GM12875 (cell line): Measurements from ENCODE around the gene ESRRG.

ENCODE experiments used
- H3K4me3 ChIP-seq: one replicate; pipeline ENCODE4 v1.5.1; 2011; ENCODE audit warnings: low read depth, low read length, control low read depth
- TF ChIP-seq, protein P1 (sequence below): IDR thresholded peaks from 2 replicates; pipeline ENCODE4 v1.5.1; 2011; ENCODE audit warnings: low read depth, mild to moderate bottlenecking, control low read depth, inconsistent platforms, low read length, moderate library complexity, borderline replicate concordance; ENCODE audit not compliant: insufficient read depth

The ESRRG gene

DNA sequence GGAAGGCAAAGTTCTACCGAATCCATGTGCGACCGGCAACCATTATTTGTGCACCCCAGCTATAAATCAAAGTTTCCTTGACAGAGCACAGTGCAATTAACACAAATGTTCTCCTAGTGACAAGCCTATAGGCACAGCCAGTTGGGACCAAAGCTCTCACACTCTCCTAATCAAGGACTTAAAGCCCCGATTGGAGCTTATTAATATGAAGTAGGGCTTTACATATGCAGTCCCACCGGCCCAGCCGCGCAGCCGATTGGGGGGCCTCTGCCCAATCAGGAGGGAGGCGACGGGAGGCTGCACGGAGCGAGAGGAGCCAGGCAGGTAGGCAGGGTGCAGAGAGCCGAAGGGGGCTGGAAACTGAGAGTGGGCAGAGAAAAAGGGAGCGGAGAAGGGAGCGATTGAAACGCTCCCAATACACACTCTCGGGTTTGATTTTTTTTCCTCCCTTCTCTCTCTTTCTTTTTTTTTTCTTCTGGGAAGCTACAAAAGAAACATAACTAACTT, at the start of gene ESRRG:
ESRRG (minus strand) TSS at position 156 of the 507 bp plus-strand sequence; CDS start at position 26, 130 bp downstream.
- H3K4me3 ChIP-seq, result no peak within 1 kb of the TSS
- TF ChIP-seq, protein P1, sequence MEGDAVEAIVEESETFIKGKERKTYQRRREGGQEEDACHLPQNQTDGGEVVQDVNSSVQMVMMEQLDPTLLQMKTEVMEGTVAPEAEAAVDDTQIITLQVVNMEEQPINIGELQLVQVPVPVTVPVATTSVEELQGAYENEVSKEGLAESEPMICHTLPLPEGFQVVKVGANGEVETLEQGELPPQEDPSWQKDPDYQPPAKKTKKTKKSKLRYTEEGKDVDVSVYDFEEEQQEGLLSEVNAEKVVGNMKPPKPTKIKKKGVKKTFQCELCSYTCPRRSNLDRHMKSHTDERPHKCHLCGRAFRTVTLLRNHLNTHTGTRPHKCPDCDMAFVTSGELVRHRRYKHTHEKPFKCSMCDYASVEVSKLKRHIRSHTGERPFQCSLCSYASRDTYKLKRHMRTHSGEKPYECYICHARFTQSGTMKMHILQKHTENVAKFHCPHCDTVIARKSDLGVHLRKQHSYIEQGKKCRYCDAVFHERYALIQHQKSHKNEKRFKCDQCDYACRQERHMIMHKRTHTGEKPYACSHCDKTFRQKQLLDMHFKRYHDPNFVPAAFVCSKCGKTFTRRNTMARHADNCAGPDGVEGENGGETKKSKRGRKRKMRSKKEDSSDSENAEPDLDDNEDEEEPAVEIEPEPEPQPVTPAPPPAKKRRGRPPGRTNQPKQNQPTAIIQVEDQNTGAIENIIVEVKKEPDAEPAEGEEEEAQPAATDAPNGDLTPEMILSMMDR, result no peak

DNA sequence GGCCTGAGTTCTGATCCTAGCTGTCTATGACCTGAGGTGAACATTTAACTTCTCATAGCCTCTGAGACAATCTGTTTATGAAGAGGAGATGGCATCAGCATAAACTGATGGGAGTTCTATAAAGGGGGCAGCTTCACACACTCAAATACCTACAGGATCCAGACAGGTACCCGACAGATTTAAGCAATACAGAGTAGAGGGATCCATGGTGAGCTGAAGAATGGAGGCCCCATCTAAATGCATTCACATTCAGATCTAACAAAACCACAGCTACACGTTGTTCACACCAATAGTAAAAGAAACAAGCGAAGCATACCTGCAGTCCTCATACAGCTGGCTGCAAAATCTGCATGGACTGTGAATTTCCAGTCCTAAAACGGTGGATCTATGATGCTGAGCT, 48.7 kb upstream of the ESRRG start:
- H3K4me3 ChIP-seq, result no peak overlapping the region
- TF ChIP-seq, protein P1, result no peak

DNA sequence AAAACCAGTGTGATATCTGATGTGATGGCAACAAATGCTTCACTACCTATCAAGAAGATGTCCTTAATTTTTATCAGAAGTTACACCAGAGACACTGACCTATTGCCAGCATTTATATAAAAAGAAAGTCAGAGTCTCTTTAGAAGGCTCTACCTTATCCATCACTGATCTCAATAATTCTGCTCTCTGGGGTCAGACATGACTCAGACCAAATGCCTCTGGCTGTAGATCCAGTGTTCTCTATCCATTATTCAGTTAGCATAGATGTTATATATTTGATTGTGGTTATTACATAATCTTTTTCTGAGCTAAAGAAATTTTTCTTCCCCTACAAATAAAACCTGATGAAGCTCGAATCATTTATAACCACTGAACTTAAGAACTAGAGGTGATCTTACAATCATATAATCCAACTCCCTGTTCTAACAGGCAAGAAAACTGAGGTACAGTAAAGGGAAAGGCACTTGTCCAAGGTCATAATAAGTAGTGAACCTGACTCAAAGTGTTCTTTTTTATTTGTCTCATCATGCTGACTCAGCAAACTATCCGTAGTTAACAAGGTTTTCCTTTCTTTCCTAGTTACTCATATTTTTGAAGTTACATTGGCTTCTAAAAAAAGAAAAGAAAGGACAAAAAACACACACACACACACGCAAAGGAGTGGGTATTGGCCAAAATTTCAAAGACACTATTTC, 43.6 kb upstream of the ESRRG start:
- H3K4me3 ChIP-seq, result no peak overlapping the region
- TF ChIP-seq, protein P1, result no peak

DNA sequence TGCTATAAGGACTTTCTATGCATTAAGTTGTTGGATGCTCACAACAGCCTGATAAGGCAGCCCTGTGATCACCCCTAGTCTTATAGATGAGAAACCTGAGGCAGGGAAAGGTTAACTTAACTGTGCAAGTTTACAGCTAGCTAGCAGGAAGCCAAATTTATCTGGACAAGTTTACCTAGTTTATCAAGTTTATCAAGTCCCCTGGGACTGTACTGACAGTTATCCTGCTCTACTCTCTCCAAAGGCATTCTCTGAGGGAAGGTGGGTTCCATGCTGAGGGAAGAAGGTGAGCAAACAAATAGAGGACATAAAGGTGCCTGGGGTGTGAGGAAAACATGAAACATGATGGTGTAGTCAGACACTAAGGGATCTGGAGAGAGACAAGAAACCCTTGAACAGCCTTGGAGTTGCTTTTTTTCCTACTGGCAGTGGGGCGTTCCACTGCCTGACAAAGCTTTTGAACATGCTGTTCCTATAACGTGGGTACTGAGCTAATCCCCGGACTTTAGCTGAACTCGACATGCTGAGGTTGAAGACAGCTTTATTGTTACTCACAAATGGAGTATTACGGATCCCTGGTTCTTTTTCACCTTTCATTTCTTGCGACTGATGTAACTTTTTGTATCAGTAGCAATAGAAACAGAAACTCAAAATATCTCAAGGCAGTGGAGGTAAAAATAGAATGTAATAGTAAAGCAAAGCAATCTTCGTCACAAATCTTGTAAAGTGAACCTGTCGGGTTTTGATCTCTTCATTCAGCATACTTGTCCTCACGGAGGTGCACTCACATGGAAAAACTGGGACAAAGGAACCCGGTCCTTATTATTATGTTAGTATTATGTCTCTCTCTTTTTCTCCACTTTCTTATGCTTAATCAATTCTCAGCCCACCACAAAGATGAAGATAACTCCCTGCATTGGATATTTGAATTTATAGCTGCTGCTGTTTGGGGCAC, 42.4 kb upstream of the ESRRG start:
- H3K4me3 ChIP-seq, result no peak overlapping the region
- TF ChIP-seq, protein P1, result no peak

DNA sequence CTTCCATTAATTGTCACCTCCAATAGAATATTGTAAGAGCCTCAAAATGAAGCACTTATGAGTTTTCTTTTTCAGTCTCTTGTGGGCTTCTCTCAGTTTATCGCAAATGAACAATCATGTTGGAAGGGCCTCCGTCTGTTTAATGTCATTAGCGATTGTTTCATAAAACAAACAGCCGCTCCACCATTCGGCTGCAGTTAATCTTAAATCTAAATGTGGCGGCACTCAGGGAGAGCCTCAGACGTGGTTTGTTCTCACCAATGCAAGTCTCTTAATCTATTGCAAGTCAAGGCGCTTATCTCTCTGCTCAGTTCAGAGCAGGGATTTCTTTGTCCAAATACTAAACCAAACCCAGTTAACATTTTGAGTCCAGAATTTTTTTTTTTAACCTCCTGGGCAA, 34.9 kb upstream of the ESRRG start:
- TF ChIP-seq, protein P1, result no peak
- no peak overlapping the region for H3K4me3 ChIP-seq

DNA sequence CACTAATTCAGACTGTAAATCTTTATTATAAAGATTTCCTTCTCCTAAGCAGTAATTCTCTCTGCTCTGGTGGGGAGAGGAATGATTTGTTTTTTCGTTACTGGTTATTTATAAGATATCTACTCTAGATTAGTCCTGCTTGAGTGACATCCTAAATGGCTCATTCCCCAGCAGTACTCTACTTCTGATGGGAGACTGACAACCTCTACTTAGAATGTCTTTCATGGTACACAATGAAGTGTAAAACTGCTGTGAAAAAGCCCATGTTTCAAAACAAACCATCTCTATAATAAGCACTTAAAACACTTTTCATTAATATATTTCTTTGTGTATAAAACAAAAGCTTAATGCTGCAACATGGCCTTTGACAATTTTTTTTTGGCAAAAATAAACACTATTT, 33.9 kb upstream of the ESRRG start:
- TF ChIP-seq, protein P1, result no peak
- H3K4me3 ChIP-seq, result no peak overlapping the region
